OCI-LY7 (cell line): ENCODE data around the gene FAM227A.

Experiments
- EZH2phosphoT487 ChIP-seq: fragments of 200-600 bp; sonication (generic); IDR thresholded peaks from 2 replicates; pipeline ENCODE4 v1.6.1; 2018; ENCODE audit warnings: low read depth, borderline replicate concordance, mild to moderate bottlenecking, mixed run types, antibody characterized with exemption, low read length, moderate library complexity, mixed read lengths
- TF ChIP-seq, protein P1 (sequence below): fragments of 200-600 bp; sonication (generic); conservative IDR thresholded peaks from 2 replicates; pipeline ENCODE4 v1.5.1; 2014; ENCODE audit warnings: mild to moderate bottlenecking, antibody characterized with exemption, low read length, moderate library complexity, mixed read lengths

DNA sequence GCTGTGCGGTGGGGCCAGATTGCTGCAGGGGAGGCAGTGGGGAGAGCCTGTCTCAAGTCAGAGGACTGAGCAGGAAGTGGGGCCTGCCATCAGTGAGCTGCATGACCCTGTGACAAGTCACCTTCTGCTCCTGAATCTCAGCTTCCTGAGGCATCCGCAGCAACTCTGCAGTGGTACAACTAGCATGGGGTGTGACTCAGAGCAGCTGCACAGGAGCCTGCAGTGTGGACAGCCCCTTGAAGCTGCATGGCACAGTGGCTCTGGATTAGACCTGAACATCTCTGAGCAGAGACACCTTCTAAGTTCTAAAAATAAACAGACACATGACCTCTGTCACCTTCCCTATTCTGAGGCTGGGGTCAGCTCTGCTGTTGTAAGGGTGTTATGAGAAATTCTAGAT is 18.0 kb downstream of the FAM227A start:
- TF ChIP-seq, protein P1, sequence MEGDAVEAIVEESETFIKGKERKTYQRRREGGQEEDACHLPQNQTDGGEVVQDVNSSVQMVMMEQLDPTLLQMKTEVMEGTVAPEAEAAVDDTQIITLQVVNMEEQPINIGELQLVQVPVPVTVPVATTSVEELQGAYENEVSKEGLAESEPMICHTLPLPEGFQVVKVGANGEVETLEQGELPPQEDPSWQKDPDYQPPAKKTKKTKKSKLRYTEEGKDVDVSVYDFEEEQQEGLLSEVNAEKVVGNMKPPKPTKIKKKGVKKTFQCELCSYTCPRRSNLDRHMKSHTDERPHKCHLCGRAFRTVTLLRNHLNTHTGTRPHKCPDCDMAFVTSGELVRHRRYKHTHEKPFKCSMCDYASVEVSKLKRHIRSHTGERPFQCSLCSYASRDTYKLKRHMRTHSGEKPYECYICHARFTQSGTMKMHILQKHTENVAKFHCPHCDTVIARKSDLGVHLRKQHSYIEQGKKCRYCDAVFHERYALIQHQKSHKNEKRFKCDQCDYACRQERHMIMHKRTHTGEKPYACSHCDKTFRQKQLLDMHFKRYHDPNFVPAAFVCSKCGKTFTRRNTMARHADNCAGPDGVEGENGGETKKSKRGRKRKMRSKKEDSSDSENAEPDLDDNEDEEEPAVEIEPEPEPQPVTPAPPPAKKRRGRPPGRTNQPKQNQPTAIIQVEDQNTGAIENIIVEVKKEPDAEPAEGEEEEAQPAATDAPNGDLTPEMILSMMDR: no peak
- no peak for TF ChIP-seq EZH2phosphoT487
